ENCODE results near the gene NT5E. TPM values are rescaled to one million over a fixed set of nuclear protein-coding genes. Genes with fewer than 3 reads are reported as not detected.

NT5E gene
- total RNA-seq, 1 experiment from 2014 or later, result 0.15 TPM

DNA sequence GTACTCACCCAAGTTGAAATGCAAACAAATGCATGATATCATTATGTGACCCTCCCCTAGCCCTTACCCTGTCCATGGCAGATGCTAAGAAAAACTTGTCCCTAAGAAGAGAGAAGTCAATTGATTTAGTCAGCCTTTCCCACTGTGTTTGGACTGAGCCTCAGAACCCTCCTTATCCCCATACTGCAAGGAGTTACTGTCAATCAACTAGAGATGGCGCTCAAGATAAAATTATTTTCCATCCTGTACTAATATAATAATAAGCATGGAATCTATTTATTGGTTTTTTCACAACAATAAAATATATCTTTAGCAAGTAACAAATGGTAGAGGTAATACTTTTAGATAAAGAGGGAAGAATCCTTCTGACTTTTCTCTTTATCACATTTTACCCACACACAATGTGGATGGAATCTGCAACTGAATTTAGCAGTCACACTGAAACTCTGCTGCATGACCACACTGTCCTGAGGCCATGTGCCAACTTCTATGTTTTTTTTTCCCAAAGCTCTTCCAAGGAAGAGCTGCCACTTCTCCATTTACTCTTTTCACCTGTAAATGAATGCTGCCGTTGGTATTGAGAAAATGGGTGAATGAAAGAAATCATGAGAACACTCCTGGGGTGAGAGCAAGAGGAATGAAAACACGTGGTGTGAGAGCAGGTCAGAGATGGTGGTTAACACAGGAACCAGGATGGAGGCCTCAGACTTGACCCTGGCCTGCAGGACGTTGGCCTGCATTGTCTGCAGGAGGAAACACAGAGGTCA is 10.5 kb downstream of the NT5E start:
- DNase-seq (ENCODE audit: low spot score), result no peak

DNA sequence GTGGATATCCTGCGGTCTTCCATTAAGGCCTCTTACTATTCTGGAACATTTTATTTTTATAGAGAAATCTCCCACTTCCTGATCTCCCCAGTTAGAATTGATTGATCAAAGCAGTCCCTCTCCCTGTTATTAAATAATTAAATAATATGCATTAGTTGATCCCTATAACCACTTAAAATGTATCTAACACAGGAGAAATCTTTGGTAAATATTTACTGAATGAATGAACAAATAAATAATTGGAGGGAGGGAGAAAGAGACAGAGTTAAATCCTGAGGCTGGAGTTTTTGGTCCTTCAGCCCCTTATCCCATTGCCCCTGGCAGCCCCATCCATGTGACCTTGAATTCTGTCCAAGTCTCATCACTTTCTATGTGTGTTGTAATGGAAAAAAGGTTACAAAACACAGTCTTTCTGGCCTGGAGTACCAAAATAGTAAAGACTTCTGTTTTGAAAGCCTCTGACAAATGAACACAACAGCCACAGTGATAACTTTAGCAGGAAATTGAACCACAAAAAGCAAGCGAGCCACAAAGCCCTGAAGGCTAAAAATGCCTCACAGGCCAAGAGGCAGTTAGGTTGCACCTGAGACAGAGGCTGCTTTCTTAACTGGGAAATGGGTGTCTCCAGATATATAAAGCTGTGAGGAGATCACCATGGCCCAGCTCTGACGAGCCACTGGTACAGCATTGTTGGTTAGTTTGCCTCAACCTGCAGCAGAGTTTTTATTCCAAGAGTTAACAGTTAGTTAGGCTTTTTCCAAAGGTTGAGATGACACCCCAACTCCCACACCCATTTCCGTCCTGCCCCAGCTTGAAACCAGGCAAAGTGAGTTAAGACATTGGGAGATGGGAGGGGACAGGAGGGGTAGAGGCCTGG is 11.3 kb downstream of the NT5E start:
- DNase-seq (ENCODE audit: low spot score), result peak; percentile 47

DNA sequence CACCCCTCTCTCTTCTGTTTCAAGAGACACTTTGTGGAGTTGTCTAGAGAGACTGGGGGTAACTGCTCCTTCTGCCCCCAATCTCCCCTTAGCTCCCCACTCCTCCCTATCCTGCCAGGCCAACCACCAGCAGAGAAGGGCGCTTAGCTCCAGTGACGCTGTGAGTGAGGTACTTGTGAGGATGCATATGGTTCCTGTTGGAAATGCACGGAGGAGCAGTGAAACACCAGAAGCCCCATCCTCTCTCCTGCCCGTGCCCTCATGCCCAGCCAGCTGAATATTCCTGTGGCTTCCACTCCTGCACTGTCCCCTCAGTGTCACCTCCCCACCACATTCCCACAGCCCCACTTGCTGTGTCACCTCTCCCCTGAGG is 11.9 kb downstream of the NT5E start:
- no peak for DNase-seq (ENCODE audit: low spot score)

DNA sequence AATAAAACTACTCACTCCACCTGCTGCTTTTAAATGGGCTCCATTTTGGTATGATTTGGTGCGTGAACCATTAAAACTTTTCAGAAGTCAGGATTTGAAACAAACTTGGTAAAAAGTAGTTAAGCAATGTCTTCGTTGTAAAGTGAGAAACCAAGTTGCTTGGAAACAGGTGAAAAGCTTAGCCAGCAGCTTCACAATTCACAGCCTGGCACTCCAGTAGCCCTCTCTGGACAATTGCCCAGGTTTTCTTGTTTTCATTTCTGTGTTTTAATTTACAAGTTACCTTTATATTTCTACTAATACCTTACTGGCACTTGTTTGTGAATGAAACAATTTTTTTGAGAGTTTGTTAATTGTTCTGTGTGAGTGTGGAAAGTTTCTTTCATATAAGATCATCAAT is 12.8 kb downstream of the NT5E start:
- no peak for DNase-seq (ENCODE audit: low spot score)

DNA sequence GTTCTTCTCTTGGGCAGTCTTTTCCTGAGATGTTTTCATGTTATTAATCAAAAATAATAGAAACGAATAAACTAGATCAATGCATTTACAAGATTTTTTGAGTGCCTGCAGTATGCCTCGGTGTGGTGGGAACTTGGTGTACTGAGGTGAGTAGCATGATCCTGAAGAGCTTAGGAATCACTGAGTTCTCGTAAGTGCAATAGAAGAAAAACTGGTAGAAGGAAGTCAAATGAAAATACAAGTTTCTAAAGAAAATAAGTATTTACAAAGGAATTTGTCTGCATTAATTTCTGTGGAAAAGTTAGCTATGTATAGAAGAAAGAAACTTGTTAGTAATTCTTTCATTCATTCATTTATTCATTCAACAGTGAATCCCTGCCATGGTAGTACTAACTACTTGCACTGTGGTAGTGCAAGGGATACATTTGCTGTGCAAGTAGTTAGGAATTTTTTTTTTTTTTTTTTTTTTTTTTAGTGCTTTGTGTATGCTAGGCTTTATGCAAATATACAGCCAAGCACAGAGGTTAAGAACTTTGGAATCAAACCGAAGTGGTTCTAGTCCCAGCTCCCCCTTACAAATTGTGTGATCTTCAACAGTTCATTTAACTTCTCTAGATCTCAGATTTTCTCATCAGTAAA is 13.9 kb downstream of the NT5E start:
- DNase-seq (ENCODE audit: low spot score), result no peak

DNA sequence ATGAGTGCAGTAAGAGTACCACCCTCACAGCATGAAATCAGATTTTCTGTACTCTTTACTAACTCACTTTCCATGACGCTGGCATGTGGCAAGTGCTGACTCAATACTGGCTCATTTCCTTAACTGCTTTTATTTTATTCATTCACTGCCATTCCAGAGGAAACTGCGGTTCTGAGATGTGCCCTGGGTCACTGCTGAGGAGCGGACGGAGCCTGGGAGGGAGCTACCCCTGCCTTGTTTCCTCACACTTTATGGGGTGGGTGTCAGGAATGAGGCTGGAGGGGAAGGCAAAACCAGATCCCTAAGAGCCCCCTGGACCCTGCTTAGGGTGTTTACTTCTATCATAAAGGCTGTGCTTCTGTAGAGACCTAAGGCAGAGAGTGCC is 14.4 kb downstream of the NT5E start:
- DNase-seq (ENCODE audit: low spot score), result peak; percentile 88

DNA sequence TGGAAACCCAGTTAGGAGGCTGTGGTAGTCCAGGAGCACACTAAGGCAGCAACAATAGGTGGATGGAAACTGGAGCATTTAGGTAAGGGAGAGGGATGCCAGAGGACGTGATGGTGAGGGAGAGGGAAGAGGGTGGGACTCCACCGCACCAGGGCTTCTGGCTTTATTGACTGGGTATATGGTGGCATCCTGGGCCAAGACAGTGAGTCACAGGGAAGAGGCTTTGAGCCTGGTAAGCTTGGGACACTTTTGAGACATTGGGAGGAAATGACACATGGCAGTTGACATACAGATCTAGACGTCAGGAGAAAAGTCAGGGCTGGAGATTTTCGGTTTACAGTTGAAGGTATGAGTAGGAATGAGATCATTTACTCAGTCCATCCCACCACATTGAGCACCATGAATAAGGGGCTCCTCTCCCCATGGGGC is 14.9 kb downstream of the NT5E start:
- peak; percentile 69 for DNase-seq (ENCODE audit: low spot score)

DNA sequence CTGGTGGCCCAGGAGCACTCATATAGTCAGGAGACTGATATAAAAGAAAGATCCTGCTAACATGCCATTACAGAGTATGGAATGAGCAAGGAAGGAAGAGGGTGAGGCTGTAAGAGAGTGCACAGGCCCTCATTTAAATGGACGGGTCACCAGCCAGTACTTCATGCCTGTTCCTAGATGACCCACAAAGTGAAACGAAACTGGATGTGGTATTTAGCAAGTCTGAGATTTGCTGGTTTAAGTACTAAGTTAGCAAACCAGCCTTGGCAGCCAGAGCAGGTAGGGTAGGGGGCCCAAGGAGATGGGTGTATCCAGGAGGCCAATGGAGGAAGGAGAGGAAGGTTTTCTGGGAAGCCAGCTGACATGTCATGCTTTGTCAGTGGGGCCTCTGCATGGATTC is 15.9 kb downstream of the NT5E start:
- no peak for DNase-seq (ENCODE audit: low spot score)

DNA sequence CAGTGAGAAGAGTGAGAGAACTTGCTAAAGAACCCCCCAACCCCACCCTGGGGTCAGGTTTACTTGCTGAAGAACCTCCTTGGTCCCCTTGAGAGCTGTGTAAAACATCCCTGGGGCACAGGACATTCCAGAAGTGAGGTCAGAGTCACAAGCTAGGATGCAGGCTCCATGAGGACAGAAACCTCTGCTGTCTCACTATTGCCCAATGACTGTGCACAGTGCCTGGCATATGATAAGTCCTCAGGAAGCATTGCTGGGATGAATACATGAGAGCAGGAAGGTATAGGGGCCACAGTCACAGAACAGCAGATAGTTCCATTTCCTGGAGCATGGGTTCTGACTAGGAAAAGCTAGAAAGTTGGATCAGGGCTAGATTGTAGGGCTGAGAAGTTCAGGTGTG is 18.4 kb downstream of the NT5E start:
- peak; percentile 15 for DNase-seq (ENCODE audit: low spot score)

DNA sequence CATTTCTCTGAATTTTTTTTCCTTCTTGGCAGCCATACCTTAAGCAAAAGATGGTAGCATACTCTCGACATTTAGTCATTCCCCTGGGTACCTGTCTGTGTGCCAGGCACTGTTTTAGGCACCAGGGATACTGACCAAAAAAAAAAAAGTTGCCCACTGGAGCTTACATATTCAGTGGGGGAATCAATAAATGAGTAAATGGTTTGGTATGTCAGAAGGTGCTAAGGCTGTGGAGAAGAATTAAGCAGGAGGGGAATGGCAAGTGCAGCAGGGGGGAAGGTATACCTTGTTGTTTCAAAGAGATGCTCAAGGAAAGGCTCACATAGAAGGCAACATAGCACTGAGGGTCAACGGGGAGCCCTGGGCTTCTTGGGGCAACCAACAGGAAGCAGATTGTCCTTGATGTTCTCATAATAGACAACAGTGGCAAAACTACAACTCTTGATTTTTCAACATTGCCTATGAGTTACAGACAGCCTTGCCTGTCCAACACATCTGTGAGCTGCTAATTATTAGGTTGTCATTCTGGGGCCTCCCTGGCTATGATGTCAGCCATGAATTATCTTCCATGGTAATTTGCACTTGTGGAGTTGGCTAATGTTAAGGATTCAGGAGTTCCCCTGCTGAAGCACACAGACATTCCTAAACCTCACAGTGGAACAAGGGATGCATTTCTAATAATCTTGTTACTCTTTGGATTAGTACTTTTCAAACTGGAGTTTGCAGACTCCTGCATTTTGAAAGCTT is 19.6 kb downstream of the NT5E start:
- DNase-seq (ENCODE audit: low spot score), result no peak

DNA sequence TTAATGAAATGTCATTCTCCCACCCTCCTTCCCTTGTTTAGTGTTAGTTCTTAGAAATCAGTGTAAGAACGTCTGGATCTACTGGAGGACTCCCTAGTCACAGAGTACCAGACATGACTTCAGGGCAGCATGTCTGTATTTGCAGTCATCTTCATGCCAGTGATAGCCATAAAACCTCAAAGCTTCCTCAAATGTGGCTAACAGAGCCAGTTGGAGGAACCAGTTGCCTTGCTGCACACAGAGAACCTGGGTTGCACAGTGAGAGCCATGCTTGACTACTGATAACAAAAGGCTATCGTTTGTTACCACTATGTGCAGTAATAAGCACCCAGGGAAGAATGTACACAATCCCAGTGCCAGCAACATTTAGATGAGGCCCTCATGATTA is 20.1 kb downstream of the NT5E start:
- DNase-seq (ENCODE audit: low spot score), result no peak

DNA sequence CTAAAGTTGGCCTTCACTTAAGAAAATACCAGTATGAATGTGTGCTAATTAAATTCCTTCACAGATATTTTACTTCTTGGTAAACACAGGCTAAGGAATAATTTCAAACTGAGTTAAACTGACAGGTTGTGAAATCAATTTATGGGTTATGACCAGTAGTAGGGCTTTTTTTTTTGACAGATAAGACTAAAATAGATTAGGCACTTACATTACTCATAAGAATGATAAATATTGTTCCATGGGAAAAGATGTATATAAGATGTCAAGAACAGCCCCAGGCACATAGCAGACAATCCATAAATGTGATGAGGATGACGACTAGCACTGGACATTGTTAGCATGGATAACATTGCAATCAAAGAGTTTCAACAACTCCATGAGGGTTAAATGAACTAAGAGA is 22.9 kb downstream of the NT5E start:
- no peak for DNase-seq (ENCODE audit: low spot score)

DNA sequence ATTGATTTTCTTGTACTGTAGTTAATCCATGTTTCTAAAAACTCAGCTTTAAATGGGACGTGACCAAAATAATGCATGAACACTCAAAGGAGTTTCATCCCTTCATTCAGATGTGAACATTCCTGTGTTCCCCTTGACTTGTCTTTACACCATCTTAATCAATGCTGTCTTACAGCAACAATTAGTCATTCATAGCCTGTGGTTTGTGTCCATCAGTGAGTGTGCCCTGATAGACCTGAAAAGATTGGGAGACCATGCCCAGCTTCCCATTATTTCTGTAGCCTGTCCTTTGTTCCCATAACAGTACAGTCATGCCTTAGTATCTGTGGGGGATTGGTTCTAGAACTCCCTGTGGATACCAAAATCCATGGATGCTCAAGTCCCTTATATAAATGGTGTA is 23.9 kb downstream of the NT5E start:
- DNase-seq (ENCODE audit: low spot score), result no peak

DNA sequence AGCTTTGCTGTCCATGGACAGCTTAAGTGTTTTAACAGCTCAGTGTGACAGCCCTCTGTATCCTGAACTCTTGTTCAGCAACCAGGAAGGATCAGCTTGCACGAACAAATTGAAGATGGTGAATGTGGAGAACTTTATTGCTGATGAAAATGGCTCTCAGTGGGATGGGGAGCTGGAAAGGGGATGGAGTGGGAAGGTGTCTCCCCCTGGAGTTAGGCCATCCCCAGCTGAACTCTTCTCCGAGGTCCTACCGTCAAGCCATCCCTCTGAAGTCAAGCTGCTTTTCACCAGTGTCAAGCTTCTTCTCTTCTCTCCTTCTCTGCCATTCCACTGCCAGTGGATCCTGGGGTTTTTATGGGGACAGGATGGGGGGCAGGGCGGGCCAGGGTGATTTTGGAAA is 26.6 kb downstream of the NT5E start:
- no peak for DNase-seq (ENCODE audit: low spot score)

DNA sequence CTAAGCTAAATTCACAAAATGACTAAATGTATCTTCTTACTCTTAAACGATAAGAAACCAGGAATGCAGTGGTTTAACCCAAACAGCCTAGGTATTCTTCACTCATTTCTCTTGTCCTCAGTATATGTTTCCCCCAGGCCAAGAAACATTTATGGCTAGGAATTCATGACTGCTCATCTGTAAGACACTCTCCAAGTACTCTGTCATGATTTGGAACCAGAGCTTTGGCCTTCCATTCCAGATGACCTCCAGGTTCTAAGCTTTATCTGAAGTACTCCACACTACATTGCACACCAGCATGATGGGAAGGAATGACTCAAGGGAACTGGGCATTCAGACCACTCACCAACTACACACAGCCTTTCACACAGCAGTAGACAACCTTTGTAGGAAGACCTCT is 29.3 kb downstream of the NT5E start:
- DNase-seq (ENCODE audit: low spot score), result no peak

DNA sequence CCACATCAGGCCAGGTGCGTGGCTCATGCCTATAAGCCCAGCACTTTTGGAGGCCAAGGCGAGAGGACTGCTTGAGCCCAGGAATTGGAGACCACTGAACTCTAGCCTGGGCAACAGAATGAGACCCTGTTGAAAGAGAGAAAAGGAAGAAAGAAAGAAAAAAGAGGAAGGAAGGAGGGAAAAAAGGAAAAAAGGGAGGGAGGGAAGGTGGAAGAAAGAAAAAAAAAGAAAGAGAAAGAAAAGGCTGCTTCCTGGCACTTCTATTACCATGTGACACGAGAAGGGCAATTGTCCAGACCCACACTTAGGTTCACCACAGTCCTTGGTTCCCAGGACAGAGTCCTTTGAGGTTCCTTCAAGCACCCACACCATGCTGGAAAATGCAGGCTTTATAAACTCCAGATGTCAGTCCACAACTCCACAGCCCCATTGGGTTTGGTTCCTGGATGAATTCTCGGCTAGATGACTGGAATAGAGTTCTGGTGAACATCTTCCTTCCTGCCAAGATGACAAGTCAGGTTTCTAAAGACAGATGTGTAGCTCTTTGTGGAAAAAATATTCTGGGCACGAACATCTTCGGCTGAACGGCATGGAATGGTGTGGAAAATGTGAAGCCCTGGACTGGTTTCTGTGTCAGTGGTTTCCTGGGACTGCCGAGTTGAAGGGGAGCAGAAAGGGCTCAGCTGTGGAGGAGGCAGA is 32.5 kb downstream of the NT5E start:
- DNase-seq (ENCODE audit: low spot score), result no peak

DNA sequence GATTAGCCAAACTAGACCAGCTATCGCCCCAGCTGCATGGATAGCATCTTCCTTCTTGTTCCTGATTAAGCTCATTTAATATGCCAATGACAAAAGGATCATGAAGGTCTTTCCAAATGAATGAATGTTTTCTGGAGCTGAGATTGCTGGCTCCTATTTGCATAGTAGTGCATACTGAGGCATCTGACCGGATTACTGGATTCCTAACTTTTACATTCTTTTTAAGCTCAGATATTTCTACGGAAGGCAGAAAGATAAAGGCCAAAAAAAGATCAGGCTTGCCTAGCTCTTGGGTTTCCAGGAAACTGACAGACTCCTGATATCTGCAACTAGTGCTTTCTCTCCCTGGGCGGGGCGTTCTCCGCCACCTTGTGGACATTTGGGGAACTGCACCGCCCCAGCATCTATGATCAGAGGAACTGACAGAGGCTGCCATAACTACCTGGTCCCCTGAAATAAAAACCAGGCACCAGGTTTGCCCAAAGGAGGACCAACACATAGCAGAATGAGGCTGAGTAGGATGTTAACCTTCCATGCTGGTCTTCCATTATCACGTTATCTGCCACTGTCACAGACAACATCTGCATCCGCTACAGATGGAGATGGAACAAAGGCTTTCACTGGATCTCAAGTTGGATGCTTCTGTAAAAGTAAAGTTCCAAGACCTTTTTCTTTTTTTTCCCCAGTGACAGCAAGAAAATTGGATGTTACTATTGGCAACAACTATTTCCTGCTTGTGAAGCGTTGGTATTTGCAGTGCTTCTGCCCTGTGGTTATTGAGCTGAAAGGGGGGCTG is 33.2 kb downstream of the NT5E start:
- peak; percentile 16 for DNase-seq (ENCODE audit: low spot score)

DNA sequence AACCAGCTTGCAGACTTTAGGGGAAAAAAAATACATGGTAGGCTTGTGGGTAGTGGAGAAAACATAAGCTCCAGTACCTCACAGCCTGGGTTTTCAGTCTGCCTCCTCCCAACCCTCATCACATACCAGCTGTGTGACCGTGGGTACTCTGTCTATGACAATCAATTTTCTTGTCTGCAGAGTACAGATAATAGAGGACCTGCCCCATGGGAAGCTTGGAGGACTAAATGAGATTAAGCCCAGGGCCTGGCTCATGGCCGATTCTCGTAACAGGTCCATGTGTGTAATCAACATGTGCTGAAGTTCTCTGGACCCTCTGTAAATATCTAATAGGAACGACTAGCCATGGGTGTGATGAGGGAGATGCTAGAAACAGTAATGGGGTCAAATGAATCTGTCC is 34.0 kb downstream of the NT5E start:
- DNase-seq (ENCODE audit: low spot score), result no peak

DNA sequence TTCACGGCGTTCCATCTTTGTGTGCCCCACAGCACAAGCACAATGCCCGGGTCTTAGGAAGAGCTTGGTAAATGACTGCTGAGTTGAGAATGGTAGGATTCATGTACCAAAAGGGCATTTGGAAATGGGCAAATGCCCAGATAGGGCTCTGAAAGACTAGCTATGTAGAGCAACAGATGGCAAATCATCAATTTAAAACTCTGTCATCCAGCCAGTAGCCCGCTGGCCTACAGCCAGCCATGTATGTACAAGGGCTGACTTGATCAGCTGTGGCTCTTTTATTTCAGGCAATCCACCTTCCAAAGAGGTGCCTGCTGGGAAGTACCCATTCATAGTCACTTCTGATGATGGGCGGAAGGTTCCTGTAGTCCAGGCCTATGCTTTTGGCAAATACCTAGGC is 35.1 kb downstream of the NT5E start:
- DNase-seq (ENCODE audit: low spot score), result no peak

DNA sequence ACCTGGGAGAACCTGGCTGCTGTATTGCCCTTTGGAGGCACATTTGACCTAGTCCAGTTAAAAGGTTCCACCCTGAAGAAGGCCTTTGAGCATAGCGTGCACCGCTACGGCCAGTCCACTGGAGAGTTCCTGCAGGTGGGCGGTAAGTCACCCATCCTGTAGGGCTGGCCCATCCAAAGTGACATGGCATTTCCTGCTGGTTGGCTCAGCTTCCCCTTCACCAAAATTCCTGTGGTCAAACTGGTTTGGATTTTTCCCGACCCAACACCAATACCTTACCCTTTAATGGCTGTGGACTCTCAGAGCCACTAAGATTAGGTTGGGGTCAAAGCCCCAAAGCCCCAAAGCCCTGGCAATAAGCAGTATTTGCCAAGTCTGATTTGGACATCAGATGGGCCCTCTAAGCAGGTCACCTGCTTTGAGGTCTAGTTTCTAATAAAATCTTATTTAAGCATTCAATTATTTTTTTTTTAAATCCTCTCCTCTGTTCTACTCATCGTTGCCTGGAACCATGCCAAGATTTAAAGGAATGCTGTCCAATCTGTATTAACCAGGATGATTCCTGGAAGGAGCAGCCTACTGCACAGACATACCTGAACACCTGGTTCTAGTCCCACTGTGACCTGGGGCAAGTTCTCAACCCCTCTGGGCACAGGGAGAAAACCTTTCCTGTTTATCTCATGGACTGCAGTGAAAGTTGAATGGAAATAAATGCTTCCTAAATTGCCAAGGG is 40.8 kb downstream of the NT5E start:
- no peak for DNase-seq (ENCODE audit: low spot score)

All from H4 (cell line).